ENCODE measurements around the gene HDHD3. TPM values are rescaled to one million over a fixed set of nuclear protein-coding genes. Genes with fewer than 3 reads are reported as not detected.

Gene HDHD3
- total RNA-seq, 6 experiments from 2014 or later: 3.3 to 4.8 (median 3.8) TPM

GRCh38 chr9:113364951-113365350 lies 11.8 kb downstream of the HDHD3 start:
- Mint-ChIP-seq H3K27ac (no peak overlapping the region), H3K27me3 (ENCODE audit: insufficient read depth) (peaks cover 18% of the 10 kb centered on the region), H3K9me3 (no peaks in the 10 kb centered on the region), H3K36me3 (ENCODE audit: low read depth) (no peaks in the 10 kb centered on the region), H3K4me1 (ENCODE audit: low read depth) (peaks cover 10% of the 10 kb centered on the region), H3K4me3 (no peak overlapping the region)
- no peak for TF ChIP-seq CTCF (IDR thresholded peaks at IDR 0.05)
- no peak for DNase-seq

GRCh38 chr9:113363336-113363735 lies 13.4 kb downstream of the HDHD3 start:
- peaks cover 10% of the 10 kb centered on the region for H3K4me1 Mint-ChIP-seq (ENCODE audit: low read depth)
- no peak overlapping the region for H3K4me3 Mint-ChIP-seq
- DNase-seq: no peak
- H3K9me3 Mint-ChIP-seq: no peaks in the 10 kb centered on the region
- H3K27ac Mint-ChIP-seq: no peak overlapping the region
- TF ChIP-seq CTCF (IDR thresholded peaks at IDR 0.05): no peak
- H3K27me3 Mint-ChIP-seq (ENCODE audit: insufficient read depth): peaks cover 19% of the 10 kb centered on the region
- H3K36me3 Mint-ChIP-seq (ENCODE audit: low read depth): no peaks in the 10 kb centered on the region

- Mint-ChIP-seq H3K27me3 (ENCODE audit: insufficient read depth) (peaks cover 17% of the 10 kb centered on the region), H3K4me3 (no peak overlapping the region), H3K36me3 (ENCODE audit: low read depth) (no peaks in the 10 kb centered on the region), H3K27ac (no peak overlapping the region), H3K9me3 (no peaks in the 10 kb centered on the region), H3K4me1 (ENCODE audit: low read depth) (peaks cover 10% of the 10 kb centered on the region)
- no peak for TF ChIP-seq CTCF (IDR thresholded peaks at IDR 0.05)
- DNase-seq: no peak
Observed at GRCh38 chr9:113361304-113362018, 15.3 kb downstream of the HDHD3 start.

- no peaks in the 10 kb centered on the region for H3K36me3 Mint-ChIP-seq (ENCODE audit: low read depth)
- no peaks in the 10 kb centered on the region for H3K9me3 Mint-ChIP-seq
- peaks cover 26% of the 10 kb centered on the region for H3K27me3 Mint-ChIP-seq (ENCODE audit: insufficient read depth)
- TF ChIP-seq CTCF (IDR thresholded peaks at IDR 0.05): no peak
- no peak overlapping the region for H3K4me3 Mint-ChIP-seq
- no peak for DNase-seq
- no peak overlapping the region for H3K27ac Mint-ChIP-seq
- H3K4me1 Mint-ChIP-seq (ENCODE audit: low read depth): peaks cover 10% of the 10 kb centered on the region
Observed at GRCh38 chr9:113360242-113360842, 16.4 kb downstream of the HDHD3 start.

GRCh38 chr9:113359385-113359784 lies 17.4 kb downstream of the HDHD3 start:
- peaks cover 10% of the 10 kb centered on the region for H3K4me1 Mint-ChIP-seq (ENCODE audit: low read depth)
- no peak overlapping the region for H3K4me3 Mint-ChIP-seq
- H3K36me3 Mint-ChIP-seq (ENCODE audit: low read depth): no peaks in the 10 kb centered on the region
- TF ChIP-seq CTCF (IDR thresholded peaks at IDR 0.05): no peak
- H3K27ac Mint-ChIP-seq: no peak overlapping the region
- no peaks in the 10 kb centered on the region for H3K9me3 Mint-ChIP-seq
- DNase-seq: no peak
- peaks cover 26% of the 10 kb centered on the region for H3K27me3 Mint-ChIP-seq (ENCODE audit: insufficient read depth)
